CD4-positive, alpha-beta T cell treated with Interleukin-21 for 1 hour (primary cell): ENCODE results near the gene ATRIP.
"Not testable (repeated sequence)": the region's sequence is repeated elsewhere in the genome, so short reads cannot be mapped to it uniquely, and the experiment has no call there.

Experiments used
- DNase-seq: peaks from one replicate; pipeline ENCODE4 v3.0.0-alpha.2; 2020

ATRIP gene

GRCh38 chr3:48439820-48440589, 6.5 kb upstream of the ATRIP start, which contains the start of the genes CCDC51 and TMA7:
CCDC51 (minus strand) TSS chr3:48440119; CDS start chr3:48435128, 4,991 bp downstream.
TMA7 (plus strand) TSS chr3:48440257; CDS start chr3:48440297, 40 bp downstream.
- DNase-seq, result peak; percentile 98

GRCh38 chr3:48440590-48440958, 6.0 kb upstream of the ATRIP start:
- no peak for DNase-seq

GRCh38 chr3:48441940-48442339, 4.6 kb upstream of the ATRIP start:
- DNase-seq, result no peak

- DNase-seq, result no peak
Measured at GRCh38 chr3:48445277-48445882, 1.2 kb upstream of the ATRIP start.

GRCh38 chr3:48446043-48446424, 503 bp upstream of the ATRIP start:
- DNase-seq, result no peak

- no peak for DNase-seq
Measured at GRCh38 chr3:48451270-48451669, 4.7 kb downstream of the ATRIP start.

GRCh38 chr3:48456456-48456855, 9.9 kb downstream of the ATRIP start:
- no peak for DNase-seq

- no peak for DNase-seq
Measured at GRCh38 chr3:48459331-48459730, 12.8 kb downstream of the ATRIP start.

GRCh38 chr3:48459773-48460516, 13.4 kb downstream of the ATRIP start:
- DNase-seq, result no peak

- DNase-seq, result no peak
Measured at GRCh38 chr3:48460517-48460902, 14.0 kb downstream of the ATRIP start.

- not testable (repeated sequence) for DNase-seq
Measured at GRCh38 chr3:48461767-48462166, 15.2 kb downstream of the ATRIP start.

GRCh38 chr3:48463703-48464102, 17.2 kb downstream of the ATRIP start:
- no peak for DNase-seq

GRCh38 chr3:48464713-48465221, 18.2 kb downstream of the ATRIP start:
- no peak for DNase-seq

- DNase-seq, result no peak
Measured at GRCh38 chr3:48465237-48465530, 18.6 kb downstream of the ATRIP start.

- peak; percentile 82 for DNase-seq
Measured at GRCh38 chr3:48465531-48466378, 19.2 kb downstream of the ATRIP start.

- DNase-seq, result peak; percentile 43
Measured at GRCh38 chr3:48466386-48467109, 20.0 kb downstream of the ATRIP start.

- DNase-seq, result no peak
Measured at GRCh38 chr3:48467110-48467454, 20.5 kb downstream of the ATRIP start.

- DNase-seq, result no peak
Measured at GRCh38 chr3:48467473-48468267, 21.1 kb downstream of the ATRIP start.

- no peak for DNase-seq
Measured at GRCh38 chr3:48468329-48468731, 21.8 kb downstream of the ATRIP start.

GRCh38 chr3:48469046-48469915, 22.7 kb downstream of the ATRIP start:
- no peak for DNase-seq
